Measurements from ENCODE around the gene KDM6A. TPM values are rescaled to one million over a fixed set of nuclear protein-coding genes. Genes with fewer than 3 reads are reported as not detected.

Gene KDM6A
- total and polyA plus RNA-seq, 2 donors (not counting 3 experiments of a cell fraction or from before 2014, with no cell fraction given) = 9.0 to 20.6 TPM

DNA sequence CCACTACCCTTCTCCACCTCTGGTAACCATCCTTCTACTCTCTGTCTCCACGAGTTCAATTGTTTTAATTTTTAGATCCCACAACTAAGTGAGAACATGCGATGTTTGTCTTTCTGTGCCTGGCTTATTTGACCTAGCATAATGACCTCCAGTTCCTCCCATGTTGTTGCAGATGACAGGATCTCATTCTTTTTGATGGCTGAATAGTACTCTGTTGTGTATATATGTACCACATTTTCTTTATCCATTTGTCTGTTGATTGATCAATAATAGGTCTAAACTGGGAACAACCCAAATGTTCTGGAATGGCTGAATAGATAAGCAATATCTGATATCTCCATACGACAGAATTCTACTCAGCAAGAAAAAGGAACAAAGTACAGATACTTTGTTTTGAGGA is 260.5 kb downstream of the KDM6A start:
- no peak overlapping the region for H3K9ac ChIP-seq (replicated peaks; ENCODE audit: extremely low read depth, insufficient read depth, low read length)
- no peak overlapping the region for H3K27ac ChIP-seq (ENCODE audit: insufficient read depth, low read depth, low read length)
- intact Hi-C loops (cut with micrococcal nuclease) (no loop called here), dilution Hi-C loops (cut with MboI; ENCODE audit: extremely low pct_ligation_motif_present, low sequenced_read_pairs) (no loop called here)
- no TSS peak for BruUV-seq (replicated peaks)
- H3K9me3 ChIP-seq (replicated peaks; ENCODE audit: control insufficient read depth, insufficient read depth, low read length) = no peaks in the 10 kb centered on the region
- ChIA-PET CTCF (interaction anchor here (1.1 kb wide), 1 partner anchor 23 kb away, joined by 3 read pairs; no protein-coding TSS in a partner anchor), POLR2A (no interaction called here)
- H3K36me3 ChIP-seq (ENCODE audit: control insufficient read depth in 2 of 2, extremely low read depth in 1 of 2, insufficient read depth in 2 of 2, low read length in 2 of 2) = no peaks in the 10 kb centered on the region
- FAIRE-seq = no peak
- H4K20me1 ChIP-seq (replicated peaks; ENCODE audit: control insufficient read depth, extremely low read depth, insufficient read depth, low read length) = no peaks in the 10 kb centered on the region
- no peaks in the 10 kb centered on the region for H3K79me2 ChIP-seq (ENCODE audit: control insufficient read depth, insufficient read depth, low read length)
- TF ChIP-seq POLR2A (IDR thresholded peaks at IDR 0.05; ENCODE audit: low read depth, low read length) (no peak), CTCF (IDR thresholded peaks at IDR 0.05; ENCODE audit: extremely low read depth in 1 of 2, insufficient read depth in 1 of 2, low read depth in 1 of 2, low read length in 2 of 2) (no peak), JUN (IDR thresholded peaks at IDR 0.05; ENCODE audit: borderline replicate concordance, insufficient read depth, insufficient read length, low read depth) (no peak), POLR2AphosphoS5 (IDR thresholded peaks at IDR 0.05; ENCODE audit: insufficient read depth, low read depth, low read length) (no peak), EZH2 (IDR thresholded peaks at IDR 0.05; ENCODE audit: borderline replicate concordance, low read depth, low read length, severe bottlenecking) (no peak)
- TF ChIP-seq, protein P1, sequence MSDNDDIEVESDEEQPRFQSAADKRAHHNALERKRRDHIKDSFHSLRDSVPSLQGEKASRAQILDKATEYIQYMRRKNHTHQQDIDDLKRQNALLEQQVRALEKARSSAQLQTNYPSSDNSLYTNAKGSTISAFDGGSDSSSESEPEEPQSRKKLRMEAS (IDR thresholded peaks at IDR 0.05; ENCODE audit: insufficient read depth, insufficient read length) = no peak
- no peak overlapping the region for H3K4me3 ChIP-seq (replicated peaks in 1 of 3; ENCODE audit: insufficient read depth in 1 of 3, low read depth in 1 of 3, low read length in 3 of 3)
- no peak overlapping the region for H2AFZ ChIP-seq (ENCODE audit: low read depth, low read length)
- DNase-seq (ENCODE audit: low read depth, low spot score) = no peak
- H3K4me1 ChIP-seq (ENCODE audit: control insufficient read depth, extremely low read depth, insufficient read depth, low read length) = no peaks in the 10 kb centered on the region
- no peak overlapping the region for H3K4me2 ChIP-seq (ENCODE audit: insufficient read depth, low read length)
- H3K27me3 ChIP-seq (ENCODE audit: control insufficient read depth in 2 of 2, insufficient read depth in 2 of 2, low read length in 2 of 2) = no peaks in the 10 kb centered on the region
- H3K9me1 ChIP-seq (replicated peaks; ENCODE audit: control insufficient read depth, extremely low read depth, insufficient read depth, low read length) = no peaks in the 10 kb centered on the region
